ENCODE results near the gene TACC3. TPM values are rescaled to one million over a fixed set of nuclear protein-coding genes. Genes with fewer than 3 reads are reported as not detected.

The TACC3 gene
- total RNA-seq, 1 experiment from 2014 or later, result 156 TPM

- Histone ChIP-seq H3K18ac (ENCODE audit: insufficient read length, low read depth, low read length) (no peak overlapping the region), H3T11ph (ENCODE audit: low read length) (no peak overlapping the region), H3K9ac (ENCODE audit: extremely low read depth, insufficient read length, low read length) (no peak overlapping the region), H2BK120ac (ENCODE audit: low read depth, low read length, poor library complexity, severe bottlenecking) (no peak overlapping the region), H2AFZ (ENCODE audit: low read length) (no peak overlapping the region), H4K8ac (replicated peaks; ENCODE audit: insufficient read length, low read depth, low read length) (no peak overlapping the region), H3K9me3 (ENCODE audit: control insufficient read depth, low read depth, low read length) (no peaks in the 10 kb centered on the region), H2BK15ac (ENCODE audit: low read depth, low read length) (no peak overlapping the region), H3K56ac (ENCODE audit: insufficient read length, low read depth, low read length) (no peak overlapping the region), H4K91ac (ENCODE audit: insufficient read length, low read depth, low read length) (no peak overlapping the region), H3K23ac (ENCODE audit: insufficient read length, low read depth, low read length) (no peak overlapping the region), H2BK12ac (ENCODE audit: insufficient read length, low read depth, low read length) (no peak overlapping the region), H4K5ac (ENCODE audit: insufficient read length, low read depth, low read length) (no peak overlapping the region), H3K23me2 (ENCODE audit: insufficient read length, low read depth, low read length, poor library complexity, severe bottlenecking) (peaks cover 3% of the 10 kb centered on the region), H3K4me2 (ENCODE audit: insufficient read depth, insufficient read length, low read length) (no peak overlapping the region), H3K79me2 (ENCODE audit: insufficient read depth, low read length) (no peaks in the 10 kb centered on the region), H3K79me1 (ENCODE audit: insufficient read depth, low read depth, low read length, poor library complexity, severe bottlenecking) (no peaks in the 10 kb centered on the region), H2AK5ac (ENCODE audit: insufficient read length, low read length) (no peak overlapping the region), H3K14ac (ENCODE audit: insufficient read depth, low read length) (no peak overlapping the region), H2BK5ac (ENCODE audit: insufficient read length, low read length) (no peak overlapping the region), H3K27me3 (ENCODE audit: insufficient read depth, low read length) (no peaks in the 10 kb centered on the region), H4K20me1 (ENCODE audit: control insufficient read depth, insufficient read depth, insufficient read length) (no peaks in the 10 kb centered on the region), H3K27ac (ENCODE audit: insufficient read length, low read depth, low read length) (no peak overlapping the region), H2BK20ac (ENCODE audit: low read depth, low read length, poor library complexity, severe bottlenecking) (no peak overlapping the region), H3K4me1 (ENCODE audit: insufficient read depth, low read length) (no peaks in the 10 kb centered on the region; the same call in 1 of the 2 replicates), H3K4ac (ENCODE audit: low read depth, low read length) (no peak overlapping the region)
- no CpG with 5 or more reads among the region's 9 CpGs for WGBS (ENCODE audit: extremely low coverage, insufficient read length, low lambda C conversion rate)
- Mint-ChIP-seq H3K4me3 (no peak overlapping the region), H3K4me1 (peaks cover 18 to 30% of the 10 kb centered on the region in 2 experiments), H3K27ac (no peak overlapping the region; a peak in 1 of 7 replicates), H3K9me3 (no peaks in the 10 kb centered on the region), H3K36me3 (ENCODE audit: insufficient read depth in 1 of 3, low read depth in 3 of 3) (no peaks in the 10 kb centered on the region), H3K27me3 (ENCODE audit: low read depth) (peaks cover 15% of the 10 kb centered on the region)
- TF ChIP-seq, protein P1, sequence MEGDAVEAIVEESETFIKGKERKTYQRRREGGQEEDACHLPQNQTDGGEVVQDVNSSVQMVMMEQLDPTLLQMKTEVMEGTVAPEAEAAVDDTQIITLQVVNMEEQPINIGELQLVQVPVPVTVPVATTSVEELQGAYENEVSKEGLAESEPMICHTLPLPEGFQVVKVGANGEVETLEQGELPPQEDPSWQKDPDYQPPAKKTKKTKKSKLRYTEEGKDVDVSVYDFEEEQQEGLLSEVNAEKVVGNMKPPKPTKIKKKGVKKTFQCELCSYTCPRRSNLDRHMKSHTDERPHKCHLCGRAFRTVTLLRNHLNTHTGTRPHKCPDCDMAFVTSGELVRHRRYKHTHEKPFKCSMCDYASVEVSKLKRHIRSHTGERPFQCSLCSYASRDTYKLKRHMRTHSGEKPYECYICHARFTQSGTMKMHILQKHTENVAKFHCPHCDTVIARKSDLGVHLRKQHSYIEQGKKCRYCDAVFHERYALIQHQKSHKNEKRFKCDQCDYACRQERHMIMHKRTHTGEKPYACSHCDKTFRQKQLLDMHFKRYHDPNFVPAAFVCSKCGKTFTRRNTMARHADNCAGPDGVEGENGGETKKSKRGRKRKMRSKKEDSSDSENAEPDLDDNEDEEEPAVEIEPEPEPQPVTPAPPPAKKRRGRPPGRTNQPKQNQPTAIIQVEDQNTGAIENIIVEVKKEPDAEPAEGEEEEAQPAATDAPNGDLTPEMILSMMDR (conservative IDR thresholded peaks at IDR 0.05), result no peak
- DNase-seq, result no peak
These were observed 43.3 kb downstream of the TACC3 start for GRCh38 chr4:1764670-1765069.
